ENCODE results near the gene CTU2. TPM values are rescaled to one million over a fixed set of nuclear protein-coding genes. Genes with fewer than 3 reads are reported as not detected.

CTU2 gene
- polyA plus RNA-seq, 1 donor from 2014 or later: 12.1 TPM

GRCh38 chr16:88755745-88756443 lies 49.6 kb downstream of the CTU2 start:
- Mint-ChIP-seq H3K4me3 (no peak overlapping the region), H3K27ac (peak overlapping the region in 1 of 3 donors; percentile 57), H3K9me3 (peaks cover 0 to 2% (median 0%) of the 10 kb centered on the region in 3 donors), H3K36me3 (peaks cover 3% of the 10 kb centered on the region), H3K27me3 (no peaks in the 10 kb centered on the region), H3K4me1 (peaks cover 10 to 19% (median 17%) of the 10 kb centered on the region in 3 donors)

DNA sequence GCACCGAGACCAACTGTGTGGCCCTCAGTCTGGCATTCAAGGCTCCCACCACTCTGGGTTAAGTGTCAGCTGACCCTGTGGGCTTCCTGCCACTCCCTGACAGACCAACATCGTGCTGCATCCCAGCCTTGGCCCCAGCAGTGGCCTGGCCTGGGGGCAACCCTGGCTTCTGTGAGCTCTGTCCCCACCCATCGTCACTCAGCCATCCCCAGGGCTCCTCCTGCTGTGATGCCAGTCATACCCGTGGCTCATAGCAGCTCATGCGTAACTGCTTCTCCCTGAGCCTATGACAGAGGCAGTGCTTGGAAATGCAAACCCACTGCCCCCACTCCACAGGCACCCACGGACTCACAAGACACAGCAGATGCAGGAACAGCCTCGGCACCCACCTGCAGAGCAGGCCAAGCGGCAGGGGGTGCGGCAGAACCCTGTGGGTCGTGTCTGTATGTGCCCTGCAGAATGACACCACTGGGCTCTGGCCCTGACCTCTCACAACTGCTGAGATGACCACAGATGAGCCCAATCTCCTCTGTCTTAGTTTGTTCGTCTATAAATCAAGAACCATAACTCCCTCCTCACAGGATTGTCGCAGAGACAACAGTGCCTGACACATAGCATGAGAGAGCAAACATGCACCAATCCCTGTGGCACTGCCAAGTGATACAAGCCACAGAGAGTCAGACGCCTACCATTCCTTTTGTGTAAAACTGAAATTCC lies 52.1 kb downstream of the CTU2 start:
- Mint-ChIP-seq H3K27me3 (no peaks in the 10 kb centered on the region), H3K36me3 (peaks cover 3% of the 10 kb centered on the region), H3K4me1 (peaks cover 13 to 16% (median 13%) of the 10 kb centered on the region in 3 donors), H3K9me3 (peaks cover 0 to 2% (median 0%) of the 10 kb centered on the region in 3 donors), H3K27ac (peak overlapping the region in 1 of 3 donors; percentile 23), H3K4me3 (no peak overlapping the region)

DNA sequence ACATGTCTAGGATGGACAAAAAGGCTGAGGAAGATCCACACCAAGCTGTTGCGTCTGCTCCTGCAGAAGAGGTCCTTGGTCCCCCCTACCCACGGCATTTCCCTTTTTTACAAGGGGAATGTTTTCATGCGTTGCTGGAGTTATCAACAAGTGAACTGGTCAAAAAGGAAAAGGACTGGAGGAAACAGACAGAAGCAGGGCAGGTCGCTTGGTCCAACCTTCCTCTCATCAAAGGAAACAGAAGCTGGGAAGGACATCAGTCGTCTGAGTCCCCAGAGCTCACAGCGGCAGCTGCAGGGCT lies 52.6 kb downstream of the CTU2 start:
- Mint-ChIP-seq H3K4me1 (peaks cover 11 to 16% (median 15%) of the 10 kb centered on the region in 3 donors), H3K27ac (no peak overlapping the region), H3K36me3 (peaks cover 3% of the 10 kb centered on the region), H3K27me3 (no peaks in the 10 kb centered on the region), H3K4me3 (no peak overlapping the region), H3K9me3 (peaks cover 0 to 2% (median 0%) of the 10 kb centered on the region in 3 donors)

- H3K4me1 Mint-ChIP-seq: peaks cover 11 to 16% (median 15%) of the 10 kb centered on the region in 3 donors
- H3K9me3 Mint-ChIP-seq: peaks cover 0 to 2% (median 0%) of the 10 kb centered on the region in 3 donors
- H3K27me3 Mint-ChIP-seq: no peaks in the 10 kb centered on the region
- peak overlapping the region in 2 of 4 donors; percentile 9 to 75 for H3K4me3 Mint-ChIP-seq
- H3K36me3 Mint-ChIP-seq: peaks cover 3% of the 10 kb centered on the region
- peak overlapping the region in 2 of 3 donors; percentile 63 to 86 for H3K27ac Mint-ChIP-seq
Measured at GRCh38 chr16:88759245-88759975, 53.1 kb downstream of the CTU2 start.

DNA sequence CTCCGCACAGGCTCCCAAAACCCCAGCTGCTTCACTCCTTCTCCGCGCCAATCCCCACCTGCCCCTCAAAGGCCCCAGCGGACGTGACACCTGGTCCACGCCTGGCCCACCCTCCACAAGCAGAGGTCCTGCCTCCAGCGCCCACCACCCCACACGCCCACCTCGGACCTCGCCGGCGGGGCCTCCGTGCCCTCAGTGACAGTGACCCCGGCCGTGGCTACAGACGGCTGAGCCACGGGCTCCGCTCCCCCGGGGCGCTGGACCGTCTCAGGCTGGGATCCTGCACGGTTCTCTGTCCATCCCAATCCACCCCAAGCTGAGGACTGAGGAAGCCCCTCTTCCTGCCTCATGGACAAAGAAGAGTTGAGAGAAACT lies 53.7 kb downstream of the CTU2 start:
- Mint-ChIP-seq H3K4me1 (peaks cover 11 to 16% (median 15%) of the 10 kb centered on the region in 3 donors), H3K9me3 (peaks cover 0 to 2% (median 0%) of the 10 kb centered on the region in 3 donors), H3K27ac (peak overlapping the region in 1 of 3 donors; percentile 71), H3K36me3 (peaks cover 3% of the 10 kb centered on the region), H3K4me3 (no peak overlapping the region), H3K27me3 (no peaks in the 10 kb centered on the region)

- Mint-ChIP-seq H3K4me3 (no peak overlapping the region), H3K36me3 (peaks cover 3% of the 10 kb centered on the region), H3K27ac (peak overlapping the region in 1 of 3 donors; percentile 71), H3K4me1 (peaks cover 13 to 16% (median 15%) of the 10 kb centered on the region in 3 donors), H3K9me3 (peaks cover 0 to 2% (median 0%) of the 10 kb centered on the region in 3 donors), H3K27me3 (no peaks in the 10 kb centered on the region)
Measured at GRCh38 chr16:88760424-88761142, 54.3 kb downstream of the CTU2 start.

- no peaks in the 10 kb centered on the region for H3K27me3 Mint-ChIP-seq
- H3K27ac Mint-ChIP-seq: no peak overlapping the region
- no peak overlapping the region for H3K4me3 Mint-ChIP-seq
- peaks cover 17 to 21% (median 17%) of the 10 kb centered on the region in 3 donors for H3K4me1 Mint-ChIP-seq
- H3K9me3 Mint-ChIP-seq: peaks cover 0 to 2% (median 0%) of the 10 kb centered on the region in 3 donors
- peaks cover 3% of the 10 kb centered on the region for H3K36me3 Mint-ChIP-seq
Measured at GRCh38 chr16:88761143-88761534, 54.8 kb downstream of the CTU2 start.

GRCh38 chr16:88761830-88762229 lies 55.5 kb downstream of the CTU2 start:
- Mint-ChIP-seq H3K27me3 (no peaks in the 10 kb centered on the region), H3K27ac (no peak overlapping the region), H3K4me1 (peaks cover 20 to 24% (median 23%) of the 10 kb centered on the region in 3 donors), H3K4me3 (no peak overlapping the region), H3K9me3 (peaks cover 0 to 2% (median 0%) of the 10 kb centered on the region in 3 donors), H3K36me3 (peaks cover 3% of the 10 kb centered on the region)

DNA sequence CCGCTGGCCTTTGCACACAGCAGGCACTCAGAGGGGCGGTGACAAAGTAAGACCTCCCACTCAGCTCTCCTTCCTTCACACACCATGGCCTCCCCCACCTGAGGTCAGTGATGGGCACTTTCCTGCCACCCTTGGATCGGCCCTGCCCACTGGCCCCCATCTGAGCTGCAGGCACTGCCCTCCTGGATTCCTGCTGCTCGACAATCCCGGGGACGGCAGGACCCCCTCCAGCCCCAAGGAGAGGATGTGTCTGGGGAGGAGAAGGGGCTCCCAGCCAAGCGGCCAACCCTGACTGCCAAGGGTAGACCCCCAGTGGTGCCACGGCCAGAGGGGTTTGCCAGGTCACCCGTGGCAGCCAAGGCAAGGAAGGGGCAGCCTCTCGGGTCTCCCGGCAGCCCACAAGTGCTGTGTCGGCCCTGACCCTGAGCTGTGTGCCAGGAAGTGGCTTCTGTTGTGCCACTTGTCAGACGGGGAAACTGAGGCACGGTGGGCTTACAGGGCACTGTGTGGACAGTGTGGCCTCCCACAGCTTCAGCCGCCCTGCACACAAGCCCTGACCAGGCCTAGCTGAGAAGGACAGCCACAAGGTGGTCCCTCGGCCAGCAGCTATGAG lies 56.1 kb downstream of the CTU2 start:
- Mint-ChIP-seq H3K9me3 (peaks cover 0 to 2% (median 0%) of the 10 kb centered on the region in 3 donors), H3K27me3 (no peaks in the 10 kb centered on the region), H3K4me1 (peaks cover 26 to 28% (median 26%) of the 10 kb centered on the region in 3 donors), H3K4me3 (no peak overlapping the region), H3K36me3 (peaks cover 3% of the 10 kb centered on the region), H3K27ac (no peak overlapping the region)

DNA sequence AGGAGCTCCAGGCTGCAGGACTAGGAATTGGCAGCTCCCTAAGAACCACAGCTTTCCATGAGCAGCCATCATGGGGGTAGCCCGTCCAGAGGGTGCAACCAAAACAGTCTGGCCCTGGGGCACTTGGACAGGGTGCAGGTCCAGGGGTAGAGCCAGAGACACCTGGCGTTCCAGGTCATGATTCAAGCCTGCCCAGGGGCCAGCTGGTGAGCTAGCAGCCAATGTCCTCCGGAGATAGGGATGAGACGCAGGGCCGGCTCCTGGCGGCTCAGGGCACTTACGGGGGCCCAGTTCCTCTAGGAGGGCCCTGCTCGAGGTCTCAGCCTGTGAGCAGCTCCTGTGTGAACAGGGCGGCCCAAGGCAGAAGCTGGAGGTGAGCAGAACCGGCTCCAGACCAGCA lies 56.6 kb downstream of the CTU2 start:
- H3K27me3 Mint-ChIP-seq: no peaks in the 10 kb centered on the region
- peaks cover 3% of the 10 kb centered on the region for H3K36me3 Mint-ChIP-seq
- peaks cover 0 to 2% (median 0%) of the 10 kb centered on the region in 3 donors for H3K9me3 Mint-ChIP-seq
- H3K4me3 Mint-ChIP-seq: no peak overlapping the region
- peaks cover 29 to 32% (median 31%) of the 10 kb centered on the region in 3 donors for H3K4me1 Mint-ChIP-seq
- peak overlapping the region in 1 of 3 donors; percentile 47 for H3K27ac Mint-ChIP-seq

GRCh38 chr16:88763502-88764053 lies 57.3 kb downstream of the CTU2 start:
- no peaks in the 10 kb centered on the region for H3K27me3 Mint-ChIP-seq
- H3K27ac Mint-ChIP-seq: peak overlapping the region in 1 of 3 donors; percentile 47
- peaks cover 0 to 1% (median 0%) of the 10 kb centered on the region in 3 donors for H3K9me3 Mint-ChIP-seq
- peaks cover 23 to 30% (median 28%) of the 10 kb centered on the region in 3 donors for H3K4me1 Mint-ChIP-seq
- no peak overlapping the region for H3K4me3 Mint-ChIP-seq
- peaks cover 1% of the 10 kb centered on the region for H3K36me3 Mint-ChIP-seq

DNA sequence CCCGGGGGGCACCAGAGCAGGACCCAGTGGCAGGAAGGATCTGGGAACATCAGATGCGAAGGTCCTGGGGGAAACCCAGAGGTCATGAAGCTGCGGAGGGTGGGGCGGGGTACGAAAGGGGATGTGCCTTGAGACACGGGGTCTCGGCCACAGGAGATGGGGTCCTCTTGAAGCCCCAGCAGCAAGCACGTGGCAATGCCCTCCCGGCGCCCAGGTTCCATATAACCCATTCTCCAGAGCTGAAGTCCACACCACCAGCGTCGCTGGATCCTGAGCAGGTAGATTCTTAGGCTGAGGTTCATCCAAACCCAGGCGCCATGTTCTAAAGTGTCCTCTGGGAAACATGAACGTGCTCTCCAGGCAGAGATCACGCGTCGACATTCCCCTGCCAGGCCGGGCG lies 57.8 kb downstream of the CTU2 start:
- peaks cover 21 to 29% (median 26%) of the 10 kb centered on the region in 3 donors for H3K4me1 Mint-ChIP-seq
- H3K27me3 Mint-ChIP-seq: no peaks in the 10 kb centered on the region
- no peak overlapping the region for H3K27ac Mint-ChIP-seq
- H3K36me3 Mint-ChIP-seq: no peaks in the 10 kb centered on the region
- no peak overlapping the region for H3K4me3 Mint-ChIP-seq
- no peaks in the 10 kb centered on the region for H3K9me3 Mint-ChIP-seq

DNA sequence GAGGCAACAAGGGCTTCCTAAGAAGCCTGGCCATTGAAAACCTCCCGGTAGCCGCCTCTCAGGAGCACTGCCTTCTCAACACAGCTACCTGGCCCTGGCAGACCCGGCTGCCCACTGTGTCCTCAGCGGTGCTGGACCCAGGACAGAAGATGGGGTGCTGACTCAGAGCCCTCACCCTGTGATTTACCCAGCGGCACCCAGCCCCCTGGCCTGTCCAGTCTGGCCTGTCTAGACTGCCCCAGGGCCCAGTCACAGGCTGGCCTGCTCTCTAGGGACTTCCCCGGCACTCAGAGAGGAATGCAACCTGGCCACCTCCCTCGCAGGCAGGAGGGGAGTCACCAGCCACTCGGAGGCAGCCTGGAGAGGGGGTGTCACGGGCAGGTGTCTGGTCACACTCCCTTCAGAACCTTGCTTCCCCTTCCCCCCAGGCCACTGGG lies 58.6 kb downstream of the CTU2 start:
- peak overlapping the region in 1 of 3 donors; percentile 53 for H3K27ac Mint-ChIP-seq
- no peaks in the 10 kb centered on the region for H3K27me3 Mint-ChIP-seq
- peaks cover 24 to 30% (median 29%) of the 10 kb centered on the region in 3 donors for H3K4me1 Mint-ChIP-seq
- H3K36me3 Mint-ChIP-seq: no peaks in the 10 kb centered on the region
- no peak overlapping the region for H3K4me3 Mint-ChIP-seq
- no peaks in the 10 kb centered on the region for H3K9me3 Mint-ChIP-seq
